Measurements from ENCODE around the gene TMEM260. TPM values are rescaled to one million over a fixed set of nuclear protein-coding genes. Genes with fewer than 3 reads are reported as not detected.

The TMEM260 gene
- total and polyA plus RNA-seq, 4 donors = 8.7 to 38.9 (median 14.8) TPM

- H3K4me3 ChIP-seq = no peak overlapping the region
- no peaks in the 10 kb centered on the region for H3K36me3 ChIP-seq (ENCODE audit: control insufficient read depth in 4 of 4, insufficient read depth in 4 of 4, low read length in 4 of 4)
- no peak overlapping the region for H3K27ac ChIP-seq (ENCODE audit: low read depth in 1 of 2, low read length in 1 of 2)
- no peaks in the 10 kb centered on the region for H3K27me3 ChIP-seq (ENCODE audit: control insufficient read depth in 3 of 3, insufficient read depth in 3 of 3, low read length in 2 of 3)
- H3K9ac ChIP-seq (ENCODE audit: insufficient read depth in 1 of 2, low read length in 2 of 2) = no peak overlapping the region
- DNase-seq = no peak
- WGBS, 2 donors = 46 to 93% methylated on average over 2 of the region's 2 CpGs
- H3K4me1 ChIP-seq (ENCODE audit: control insufficient read depth in 5 of 5, insufficient read depth in 5 of 5, low read length in 5 of 5) = no peaks in the 10 kb centered on the region
- peaks cover 0 to 3% (median 1%) of the 10 kb centered on the region in 4 donors for H3K9me3 ChIP-seq (ENCODE audit: control insufficient read depth in 4 of 4, insufficient read depth in 3 of 4, low read length in 3 of 4)
- TF ChIP-seq CTCF (IDR thresholded peaks at IDR 0.05; ENCODE audit: control extremely low read depth, extremely low read depth) = no peak
- ATAC-seq (ENCODE audit: insufficient read depth, low FRiP score) = no peak
Measured at GRCh38 chr14:56561606-56562005, 18.0 kb upstream of the TMEM260 start.

GRCh38 chr14:56562883-56563282, 16.7 kb upstream of the TMEM260 start:
- ATAC-seq (ENCODE audit: insufficient read depth, low FRiP score) (no peak), DNase-seq (no peak)
- H3K27ac ChIP-seq (ENCODE audit: low read depth in 1 of 2, low read length in 1 of 2) = no peak overlapping the region
- no peak overlapping the region for H3K9ac ChIP-seq (ENCODE audit: insufficient read depth in 1 of 2, low read length in 2 of 2)
- no peak overlapping the region for H3K4me3 ChIP-seq
- H3K4me1 ChIP-seq (ENCODE audit: control insufficient read depth in 5 of 5, insufficient read depth in 5 of 5, low read length in 5 of 5) = no peaks in the 10 kb centered on the region
- H3K9me3 ChIP-seq (ENCODE audit: control insufficient read depth in 4 of 4, insufficient read depth in 3 of 4, low read length in 3 of 4) = peaks cover 0 to 3% (median 1%) of the 10 kb centered on the region in 4 donors
- TF ChIP-seq CTCF (IDR thresholded peaks at IDR 0.05; ENCODE audit: control extremely low read depth, extremely low read depth) = no peak
- 80 to 86% methylated on average over 1 of the region's 1 CpG for WGBS, 2 donors
- no peaks in the 10 kb centered on the region for H3K36me3 ChIP-seq (ENCODE audit: control insufficient read depth in 4 of 4, insufficient read depth in 4 of 4, low read length in 4 of 4)
- no peaks in the 10 kb centered on the region for H3K27me3 ChIP-seq (ENCODE audit: control insufficient read depth in 3 of 3, insufficient read depth in 3 of 3, low read length in 2 of 3)

GRCh38 chr14:56569174-56569573, 10.4 kb upstream of the TMEM260 start:
- no peak for ATAC-seq (ENCODE audit: insufficient read depth, low FRiP score)

More at GRCh38 chr14:56569174-56569573, 10.4 kb upstream of the TMEM260 start:
- Histone ChIP-seq H3K27ac (ENCODE audit: low read depth in 1 of 2, low read length in 1 of 2) (no peak overlapping the region), H3K4me3 (no peak overlapping the region), H3K27me3 (ENCODE audit: control insufficient read depth in 3 of 3, insufficient read depth in 3 of 3, low read length in 2 of 3) (peaks cover 0 to 3% (median 0%) of the 10 kb centered on the region in 3 donors), H3K9me3 (ENCODE audit: control insufficient read depth in 4 of 4, insufficient read depth in 3 of 4, low read length in 3 of 4) (peaks cover 0 to 2% (median 0%) of the 10 kb centered on the region in 4 donors), H3K36me3 (ENCODE audit: control insufficient read depth in 4 of 4, insufficient read depth in 4 of 4, low read length in 4 of 4) (no peaks in the 10 kb centered on the region), H3K9ac (ENCODE audit: insufficient read depth in 1 of 2, low read length in 2 of 2) (no peak overlapping the region), H3K4me1 (ENCODE audit: control insufficient read depth in 5 of 5, insufficient read depth in 5 of 5, low read length in 5 of 5) (no peaks in the 10 kb centered on the region)
- TF ChIP-seq CTCF (IDR thresholded peaks at IDR 0.05; ENCODE audit: control extremely low read depth, extremely low read depth) = no peak
- no peak for DNase-seq

All from lung (tissue), 12 donors.